GM12801 (cell line): ENCODE measurements around the gene IFNK.

Experiments
- TF ChIP-seq, protein P1 (sequence below): IDR thresholded peaks from one replicate; pipeline ENCODE4 v1.5.1; 2011; ENCODE audit warnings: control low read depth; ENCODE audit not compliant: insufficient read length; ENCODE audit errors: extremely low read depth

IFNK gene, protein sequence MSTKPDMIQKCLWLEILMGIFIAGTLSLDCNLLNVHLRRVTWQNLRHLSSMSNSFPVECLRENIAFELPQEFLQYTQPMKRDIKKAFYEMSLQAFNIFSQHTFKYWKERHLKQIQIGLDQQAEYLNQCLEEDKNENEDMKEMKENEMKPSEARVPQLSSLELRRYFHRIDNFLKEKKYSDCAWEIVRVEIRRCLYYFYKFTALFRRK

DNA sequence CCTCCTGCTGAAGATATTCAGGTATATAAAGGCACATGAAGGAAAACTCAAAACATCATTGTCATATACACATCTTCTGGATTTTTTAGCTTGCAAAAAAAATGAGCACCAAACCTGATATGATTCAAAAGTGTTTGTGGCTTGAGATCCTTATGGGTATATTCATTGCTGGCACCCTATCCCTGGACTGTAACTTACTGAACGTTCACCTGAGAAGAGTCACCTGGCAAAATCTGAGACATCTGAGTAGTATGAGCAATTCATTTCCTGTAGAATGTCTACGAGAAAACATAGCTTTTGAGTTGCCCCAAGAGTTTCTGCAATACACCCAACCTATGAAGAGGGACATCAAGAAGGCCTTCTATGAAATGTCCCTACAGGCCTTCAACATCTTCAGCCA lies at the start of gene IFNK:
IFNK (plus strand) TSS at position 55 of the 400 bp plus-strand sequence; CDS start at position 102, 47 bp downstream.
- TF ChIP-seq, protein P1, sequence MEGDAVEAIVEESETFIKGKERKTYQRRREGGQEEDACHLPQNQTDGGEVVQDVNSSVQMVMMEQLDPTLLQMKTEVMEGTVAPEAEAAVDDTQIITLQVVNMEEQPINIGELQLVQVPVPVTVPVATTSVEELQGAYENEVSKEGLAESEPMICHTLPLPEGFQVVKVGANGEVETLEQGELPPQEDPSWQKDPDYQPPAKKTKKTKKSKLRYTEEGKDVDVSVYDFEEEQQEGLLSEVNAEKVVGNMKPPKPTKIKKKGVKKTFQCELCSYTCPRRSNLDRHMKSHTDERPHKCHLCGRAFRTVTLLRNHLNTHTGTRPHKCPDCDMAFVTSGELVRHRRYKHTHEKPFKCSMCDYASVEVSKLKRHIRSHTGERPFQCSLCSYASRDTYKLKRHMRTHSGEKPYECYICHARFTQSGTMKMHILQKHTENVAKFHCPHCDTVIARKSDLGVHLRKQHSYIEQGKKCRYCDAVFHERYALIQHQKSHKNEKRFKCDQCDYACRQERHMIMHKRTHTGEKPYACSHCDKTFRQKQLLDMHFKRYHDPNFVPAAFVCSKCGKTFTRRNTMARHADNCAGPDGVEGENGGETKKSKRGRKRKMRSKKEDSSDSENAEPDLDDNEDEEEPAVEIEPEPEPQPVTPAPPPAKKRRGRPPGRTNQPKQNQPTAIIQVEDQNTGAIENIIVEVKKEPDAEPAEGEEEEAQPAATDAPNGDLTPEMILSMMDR, result no peak

DNA sequence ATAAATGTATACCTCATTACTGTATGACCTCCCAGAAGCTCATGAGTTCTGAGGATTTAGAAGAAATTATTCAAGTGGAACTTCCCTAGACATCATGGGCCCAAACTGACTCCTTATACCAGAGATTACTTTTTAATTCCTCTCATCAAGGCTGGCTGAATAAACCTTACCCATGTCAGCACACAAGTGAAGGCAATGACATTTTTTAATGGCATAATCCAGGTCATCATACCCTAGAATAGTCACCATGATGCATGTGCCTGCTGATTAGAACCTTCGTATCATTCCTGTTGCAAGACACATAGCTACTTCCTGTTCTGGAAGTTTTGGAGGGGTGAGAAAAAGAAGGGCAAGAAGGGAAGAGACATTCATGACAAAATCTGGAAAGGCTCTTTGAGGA lies 49.8 kb upstream of the IFNK start:
- TF ChIP-seq, protein P1, result no peak

DNA sequence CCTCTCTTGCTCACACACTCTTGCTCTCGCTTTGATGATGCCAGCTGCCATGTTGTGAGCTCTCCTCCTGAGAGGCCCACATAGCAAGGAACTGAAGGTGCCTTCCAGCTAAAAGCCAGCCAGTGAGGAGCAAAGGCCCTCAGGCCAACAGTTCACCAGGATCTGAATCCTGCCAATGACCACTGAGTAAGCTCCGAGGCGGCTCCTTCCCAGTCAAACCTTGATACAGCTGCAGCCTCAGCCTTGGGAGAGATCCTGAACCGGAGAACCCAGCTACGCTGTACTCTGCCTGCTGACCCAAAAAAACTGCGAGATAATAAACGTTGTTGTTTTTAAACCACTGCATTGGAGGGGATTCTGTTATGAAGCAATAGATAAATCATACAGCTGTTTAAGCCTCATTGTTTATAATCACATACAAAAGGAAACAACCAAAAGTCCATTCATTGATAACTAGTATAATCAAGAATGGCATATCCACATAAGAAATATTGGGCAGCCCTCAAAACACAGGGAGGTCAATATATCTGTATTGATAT lies 49.0 kb upstream of the IFNK start:
- TF ChIP-seq, protein P1, result no peak

DNA sequence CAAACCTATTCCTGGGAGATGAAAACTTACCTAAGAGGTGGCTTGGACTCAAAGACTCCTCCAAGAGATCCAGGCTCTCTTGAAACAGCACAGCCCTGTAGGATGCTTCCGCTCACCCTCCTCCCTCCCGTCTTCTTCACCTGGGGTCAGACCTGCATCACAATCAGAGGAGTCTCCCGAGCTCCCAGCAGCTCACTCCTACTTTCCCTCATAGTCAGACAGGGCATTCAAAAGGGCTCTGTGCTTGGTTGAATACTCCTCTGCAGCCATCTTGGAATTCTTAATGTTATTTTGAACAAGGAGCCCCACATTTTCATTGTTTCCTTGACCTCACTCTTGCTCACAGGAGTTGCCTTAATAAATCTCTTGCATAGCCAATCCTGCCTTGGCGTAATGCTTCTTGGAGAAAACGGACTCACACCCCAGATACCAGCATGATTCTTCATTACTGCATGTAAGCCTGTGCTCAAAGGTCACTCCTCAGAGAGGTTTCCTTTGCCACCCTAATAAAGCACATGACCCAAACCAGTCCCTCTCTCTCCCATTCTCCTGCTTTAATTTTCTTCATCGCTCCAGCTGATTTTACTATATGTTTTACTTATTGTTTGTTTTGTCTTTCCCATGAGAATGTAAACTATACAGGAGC lies 47.1 kb upstream of the IFNK start:
- TF ChIP-seq, protein P1, result no peak

DNA sequence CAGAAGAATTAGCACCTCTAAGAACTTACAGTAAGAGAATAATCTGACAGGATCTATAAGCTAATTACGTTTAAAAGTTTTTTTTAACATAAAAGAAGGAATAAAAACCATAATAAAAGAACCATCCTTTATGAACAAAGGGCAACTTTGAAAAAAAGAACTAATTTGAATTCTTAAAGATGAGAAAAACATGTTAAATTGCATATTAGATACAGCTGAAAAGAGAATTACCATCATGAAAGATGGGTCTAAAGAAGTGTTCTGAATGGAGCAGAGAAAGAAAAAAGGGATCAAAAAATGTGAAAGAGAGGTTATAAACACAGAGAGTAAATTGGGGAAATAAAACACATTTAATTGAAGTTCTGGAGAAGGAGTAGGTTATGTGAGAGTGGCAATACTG lies 45.8 kb upstream of the IFNK start:
- TF ChIP-seq, protein P1, result no peak

DNA sequence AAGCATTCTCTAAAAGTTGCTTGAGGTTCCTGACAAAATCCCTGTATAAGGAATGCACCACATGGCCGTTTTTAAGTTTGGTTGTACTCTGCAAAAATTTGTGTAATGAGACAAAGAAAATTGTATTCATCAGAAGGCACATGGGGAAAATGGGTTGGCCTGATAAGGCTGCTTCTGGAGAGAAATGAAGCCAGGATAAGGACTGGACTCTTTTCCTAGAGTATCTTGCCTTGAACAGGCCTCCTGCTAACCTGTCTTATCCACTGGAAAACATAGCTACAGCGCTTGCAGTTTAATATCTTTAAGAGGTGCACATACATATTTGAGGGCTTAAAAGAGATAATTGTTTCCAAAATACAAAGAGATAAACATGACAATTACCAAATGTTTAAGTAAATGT lies 41.4 kb upstream of the IFNK start:
- TF ChIP-seq, protein P1, result no peak

DNA sequence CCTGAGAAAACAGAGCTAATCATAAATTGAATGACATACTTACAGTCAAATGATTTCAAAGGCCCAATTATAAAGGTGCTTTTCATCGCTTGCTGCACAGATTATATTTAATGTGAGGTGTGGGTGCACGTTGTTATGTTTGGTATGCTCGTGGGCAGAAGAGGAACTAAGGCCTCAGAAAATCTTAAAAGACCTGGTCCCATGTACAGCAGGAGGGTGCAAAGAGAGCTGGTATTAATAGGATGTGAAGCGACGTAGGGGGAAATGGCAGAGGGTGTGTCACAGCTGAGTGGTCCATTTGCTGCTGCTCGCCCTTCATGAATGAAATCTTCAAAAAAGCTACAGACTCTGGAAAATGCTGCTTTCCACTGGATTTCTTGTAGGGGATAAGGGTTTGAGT lies 40.5 kb upstream of the IFNK start:
- TF ChIP-seq, protein P1, result no peak
